GM23338 (cell line): ENCODE results near the gene ZMYND11. TPM values are rescaled to one million over a fixed set of nuclear protein-coding genes. Genes with fewer than 3 reads are reported as not detected.

Source experiments
- ATAC-seq: fragments of 200-7000 bp; cut with Tn5 transposase; 3 replicates; pipeline ENCODE4 v1.9.1; 2020
- DNase-seq: peaks from one replicate; pipeline ENCODE4 v3.0.0-alpha.2; 2015; ENCODE audit warnings: low spot score
- H2AFZ ChIP-seq: fragments of 200-600 bp; sonication (generic); 2 replicates; pipeline ENCODE4 v1.8.0; 2016; ENCODE audit warnings: antibody characterized with exemption, mild to moderate bottlenecking, moderate library complexity
- H3F3A ChIP-seq: fragments of 200-600 bp; sonication (generic); replicated peaks from 2 replicates; pipeline ENCODE4 v1.8.0; 2017; ENCODE audit warnings: antibody characterized with exemption, mixed run types, low read depth
- H3K27ac ChIP-seq: fragments of 200-600 bp; sonication (generic); 2 replicates; pipeline ENCODE4 v1.6.1; 2016; ENCODE audit warnings: low read depth
- H3K27me3 ChIP-seq: fragments of 200-600 bp; sonication (generic); 2 replicates; pipeline ENCODE4 v1.8.0; 2016; ENCODE audit warnings: mild to moderate bottlenecking, mixed run types, moderate library complexity; ENCODE audit not compliant: insufficient read depth
- H3K36me3 ChIP-seq: fragments of 200-600 bp; sonication (generic); 2 replicates; pipeline ENCODE4 v1.8.0; 2016; ENCODE audit warnings: mild to moderate bottlenecking; ENCODE audit not compliant: insufficient read depth
- H3K4me1 ChIP-seq: fragments of 200-600 bp; sonication (generic); 2 replicates; pipeline ENCODE4 v1.8.0; 2016; ENCODE audit warnings: mild to moderate bottlenecking, moderate library complexity; ENCODE audit not compliant: insufficient read depth
- H3K4me2 ChIP-seq: fragments of 200-600 bp; sonication (generic); 2 replicates; pipeline ENCODE4 v1.7.1; 2017; ENCODE audit warnings: mixed run types
- H3K4me3 ChIP-seq: fragments of 200-600 bp; sonication (generic); 2 replicates; pipeline ENCODE4 v1.6.1; 2016; ENCODE audit warnings: mixed run types
- H3K79me2 ChIP-seq: fragments of 200-600 bp; sonication (generic); replicated peaks from 2 replicates; pipeline ENCODE4 v1.8.0; 2017; ENCODE audit warnings: mild to moderate bottlenecking; ENCODE audit not compliant: insufficient read depth
- H3K9me2 ChIP-seq: fragments of 200-600 bp; sonication (generic); 2 replicates; pipeline ENCODE4 v1.8.0; 2017; ENCODE audit not compliant: insufficient read depth
- H4K20me1 ChIP-seq: fragments of 200-600 bp; sonication (generic); replicated peaks from 2 replicates; pipeline ENCODE4 v1.8.0; 2017; ENCODE audit warnings: mild to moderate bottlenecking; ENCODE audit not compliant: insufficient read depth
- H3K27ac Mint-ChIP-seq: 2 replicates; pipeline ENCODE4 v1.8.0; 2020; ENCODE audit warnings: inconsistent platforms, mild to moderate bottlenecking, moderate library complexity, mixed read lengths
- H3K27me3 Mint-ChIP-seq: 3 replicates; pipeline ENCODE4 v1.8.0; 2022; ENCODE audit warnings: low read depth, mild to moderate bottlenecking, moderate library complexity, mixed read lengths, inconsistent platforms; ENCODE audit not compliant: insufficient read depth, poor library complexity
- H3K36me3 Mint-ChIP-seq: 3 replicates; pipeline ENCODE4 v1.8.0; 2021; ENCODE audit warnings: low read depth, mild to moderate bottlenecking, inconsistent platforms, moderate library complexity, mixed read lengths
- H3K4me1 Mint-ChIP-seq: 3 replicates; pipeline ENCODE4 v1.8.0; 2020; ENCODE audit warnings: mild to moderate bottlenecking, inconsistent platforms, mixed read lengths
- H3K4me3 Mint-ChIP-seq: 3 replicates; pipeline ENCODE4 v1.8.0; 2021; ENCODE audit warnings: moderate library complexity, mild to moderate bottlenecking, inconsistent platforms, mixed read lengths
- H3K9me3 Mint-ChIP-seq: 3 replicates; pipeline ENCODE4 v1.8.0; 2020; ENCODE audit warnings: moderate library complexity, mild to moderate bottlenecking, inconsistent platforms, mixed read lengths
- CREB1 ChIP-seq: fragments of 250-450 bp; sonication (Bioruptor Pico); IDR thresholded peaks from 2 replicates; pipeline ENCODE4 v1.5.0; 2020; ENCODE audit warnings: low read depth, mild to moderate bottlenecking, moderate library complexity
- CTCF ChIP-seq, 2 experiments: fragments of 200-600 bp in 1 of 2; sonication (generic) in 1 of 2; conservative IDR thresholded peaks; 2 replicates each; pipeline versions ENCODE4 v1.5.1 to v1.6.1; 2016 to 2017; ENCODE audit warnings: antibody characterized with exemption in 2 of 2, low read depth in 2 of 2, mild to moderate bottlenecking in 2 of 2, moderate library complexity in 1 of 2
- ETS1 ChIP-seq: IDR thresholded peaks from 2 replicates; pipeline ENCODE4 v1.6.1; 2016; ENCODE audit warnings: antibody characterized with exemption
- EZH2 ChIP-seq: fragments of 200-600 bp; sonication (generic); IDR thresholded peaks from one replicate; pipeline ENCODE4 v1.8.0; 2017; ENCODE audit warnings: antibody characterized with exemption, mild to moderate bottlenecking, low read depth; ENCODE audit not compliant: unreplicated experiment
- EZH2phosphoT487 ChIP-seq: fragments of 200-600 bp; sonication (generic); IDR thresholded peaks from one replicate; pipeline ENCODE4 v1.8.1; 2018; ENCODE audit warnings: antibody characterized with exemption; ENCODE audit not compliant: unreplicated experiment
- JUNB ChIP-seq: IDR thresholded peaks from one replicate; pipeline ENCODE4 v1.6.1; 2016; ENCODE audit warnings: antibody characterized with exemption; ENCODE audit not compliant: unreplicated experiment
- NANOG ChIP-seq: IDR thresholded peaks from 2 replicates; pipeline ENCODE4 v1.6.1; 2016; ENCODE audit warnings: antibody characterized with exemption, borderline replicate concordance
- POLR2AphosphoS5 ChIP-seq: IDR thresholded peaks from 2 replicates; pipeline ENCODE4 v1.6.1; 2016; ENCODE audit warnings: antibody characterized with exemption, low read depth
- REST ChIP-seq: IDR thresholded peaks from one replicate; pipeline ENCODE4 v1.6.1; 2018; ENCODE audit warnings: antibody characterized with exemption; ENCODE audit not compliant: unreplicated experiment
- STAT1 ChIP-seq: IDR thresholded peaks from one replicate; pipeline ENCODE4 v1.6.1; 2016; ENCODE audit warnings: antibody characterized with exemption; ENCODE audit not compliant: unreplicated experiment
- ZNF114 ChIP-seq: fragments of 250-450 bp; sonication (Bioruptor Pico); IDR thresholded peaks from 2 replicates; pipeline ENCODE4 v1.5.0; 2020; ENCODE audit warnings: mild to moderate bottlenecking, moderate library complexity
- ZNF331 ChIP-seq: fragments of 250-450 bp; sonication (Bioruptor Pico); IDR thresholded peaks from 2 replicates; pipeline ENCODE4 v1.5.0; 2020; ENCODE audit warnings: low read depth, mild to moderate bottlenecking, moderate library complexity
- ZNF462 ChIP-seq: fragments of 250-450 bp; sonication (Bioruptor Pico); IDR thresholded peaks from 2 replicates; pipeline ENCODE4 v1.5.0; 2020; ENCODE audit warnings: mild to moderate bottlenecking, moderate library complexity
- polyA plus RNA-seq: library from polyadenylated mRNA; unstranded; fragments of >200 nt; fragmentation: Nextera tagmentation; extraction: Ambion mirVana; gene quantifications from 2 replicates; pipeline ENCODE4 v1.2.1, GENCODE V29; 2016
- total RNA-seq: library from RNA; depleted of rRNA; stranded (reverse); fragments of >200 nt; shearing (Covaris generic); gene quantifications from 2 replicates; pipeline ENCODE4 v1.2.3, GENCODE V29; 2014

Gene ZMYND11
- total and polyA plus RNA-seq, 2 experiments from 2014 or later = 8.9 to 16.9 TPM

- no peak overlapping the region for H3K4me3 ChIP-seq
- TF ChIP-seq EZH2 (no peak), REST (no peak), CREB1 (no peak), JUNB (no peak), NANOG (no peak), ETS1 (no peak), ZNF331 (no peak), STAT1 (no peak), ZNF114 (no peak), EZH2phosphoT487 (no peak), POLR2AphosphoS5 (no peak), CTCF (conservative IDR thresholded peaks at IDR 0.05; ENCODE audit: low read depth in 2 of 2) (no peak), ZNF462 (CRISPR knock-in tag) (no peak)
- Mint-ChIP-seq H3K27me3 (no peaks in the 10 kb centered on the region), H3K4me1 (no peaks in the 10 kb centered on the region), H3K9me3 (no peaks in the 10 kb centered on the region), H3K36me3 (no peaks in the 10 kb centered on the region), H3K27ac (no peak overlapping the region), H3K4me3 (no peak overlapping the region)
- no peaks in the 10 kb centered on the region; the same call in none of the 2 replicates for H4K20me1 ChIP-seq
- no peaks in the 10 kb centered on the region for H3K4me1 ChIP-seq
- H3K27ac ChIP-seq = no peak overlapping the region
- peaks cover 5% of the 10 kb centered on the region; the same call in 1 of the 2 replicates for H3K79me2 ChIP-seq
- ATAC-seq (no peak), DNase-seq (no peak)
- no peak overlapping the region for H2AFZ ChIP-seq
- H3K36me3 ChIP-seq = no peaks in the 10 kb centered on the region
- no peaks in the 10 kb centered on the region for H3K9me2 ChIP-seq
- H3K27me3 ChIP-seq = no peaks in the 10 kb centered on the region
- H3K4me2 ChIP-seq = no peak overlapping the region
- no peaks in the 10 kb centered on the region for H3F3A ChIP-seq
Measured at GRCh38 chr10:200405-200804, 65.2 kb downstream of the ZMYND11 start.
